Neural progenitor cell (in vitro differentiated cells): Measurements from ENCODE around the gene OR2V2.
A peak's percentile ranks its signal among the peaks of the same experiment; 100 is the strongest.

Source experiments
- CTCF ChIP-seq: fragments of 200-600 bp; sonication (generic); IDR thresholded peaks from 2 replicates; pipeline ENCODE4 v1.5.1; 2017; ENCODE audit warnings: antibody characterized with exemption, mild to moderate bottlenecking
- EZH2 ChIP-seq: fragments of 200-600 bp; sonication (generic); IDR thresholded peaks from 2 replicates; pipeline ENCODE4 v1.6.1; 2017; ENCODE audit warnings: antibody characterized with exemption, mild to moderate bottlenecking, moderate library complexity

GRCh38 chr5:181173420-181174342 lies 26.3 kb downstream of the OR2V2 start:
- TF ChIP-seq EZH2: peak; percentile 13
- TF ChIP-seq CTCF: no peak
